IMR-90 (cell line): ENCODE measurements around the gene HEATR1. TPM values are rescaled to one million over a fixed set of nuclear protein-coding genes. Genes with fewer than 3 reads are reported as not detected.

ENCODE experiments used
- ATAC-seq: fragments of 200-7000 bp; cut with Tn5 transposase; 2 replicates; pipeline ENCODE4 v1.9.1; 2020; ENCODE audit warnings: low read depth, mild to moderate bottlenecking, moderate library complexity
- BruUV-seq: library from RNA; stranded (reverse); fragments of 400-500 nt; replicated peaks from 2 replicates; lab custom pipeline; 2021; lab: Mats Ljungman, UMichigan
- CTCF ChIA-PET: fragments of 300-600 bp; formaldehyde crosslinking; extraction: SDS; loops from one replicate; lab custom pipeline; 2021; ENCODE audit warnings: antibody characterized with exemption; lab: Yijun Ruan, JAX
- POLR2A ChIA-PET: fragments of 300-600 bp; sonication (Branson Sonifier 250); formaldehyde crosslinking; loops from one replicate; lab custom pipeline; 2022; ENCODE audit warnings: antibody characterized with exemption; ENCODE audit not compliant: unreplicated experiment; lab: Charles Lee
- DNase-seq: peaks from one replicate; pipeline ENCODE4 v3.0.0; 2013
- H2AFZ ChIP-seq: replicated peaks from 2 replicates; pipeline ENCODE3; 2013; ENCODE audit warnings: low read length, mild to moderate bottlenecking; ENCODE audit not compliant: poor library complexity
- H2AK5ac ChIP-seq: 2 replicates; pipeline ENCODE4 v1.6.1; 2013; ENCODE audit warnings: low read depth, low read length, inconsistent platforms
- H2AK9ac ChIP-seq: replicated peaks from 2 replicates; pipeline ENCODE3; 2013; ENCODE audit warnings: mild to moderate bottlenecking, low read depth, low read length, moderate library complexity; ENCODE audit not compliant: poor library complexity
- H2BK120ac ChIP-seq: 2 replicates; pipeline ENCODE4 v1.6.1; 2013; ENCODE audit warnings: low read depth, low read length, inconsistent platforms
- H2BK15ac ChIP-seq: 3 replicates; pipeline ENCODE4 v1.6.1; 2013; ENCODE audit warnings: low read depth, low read length, inconsistent platforms
- H2BK20ac ChIP-seq: 2 replicates; pipeline ENCODE4 v1.6.1; 2013; ENCODE audit warnings: low read depth, mild to moderate bottlenecking, inconsistent platforms, low read length, moderate library complexity
- H2BK5ac ChIP-seq: 2 replicates; pipeline ENCODE4 v1.6.1; 2013; ENCODE audit warnings: mild to moderate bottlenecking, low read depth, low read length, inconsistent platforms; ENCODE audit not compliant: poor library complexity, severe bottlenecking
- H3K14ac ChIP-seq: replicated peaks from 2 replicates; pipeline ENCODE4 v1.6.1; 2013; ENCODE audit warnings: low read depth, low read length, inconsistent platforms
- H3K18ac ChIP-seq: 2 replicates; pipeline ENCODE4 v1.6.1; 2013; ENCODE audit warnings: low read depth, low read length, control low read depth
- H3K23ac ChIP-seq: 2 replicates; pipeline ENCODE4 v1.6.1; 2013; ENCODE audit warnings: low read depth, low read length, inconsistent platforms
- H3K27ac ChIP-seq: 2 replicates; pipeline ENCODE4 v1.5.1; 2013; ENCODE audit warnings: mild to moderate bottlenecking, control low read depth, low read length; ENCODE audit not compliant: insufficient read depth
- H3K27me3 ChIP-seq: 2 replicates; pipeline ENCODE4 v1.6.1; 2013; ENCODE audit warnings: low read length; ENCODE audit not compliant: control insufficient read depth, insufficient read depth
- H3K36me3 ChIP-seq: 2 replicates; pipeline ENCODE4 v1.6.1; 2013; ENCODE audit warnings: low read length, mixed read lengths; ENCODE audit not compliant: control insufficient read depth, insufficient read depth
- H3K4ac ChIP-seq: 2 replicates; pipeline ENCODE4 v1.6.1; 2013; ENCODE audit warnings: low read depth, low read length, inconsistent platforms
- H3K4me1 ChIP-seq: 2 replicates; pipeline ENCODE4 v1.6.1; 2013; ENCODE audit warnings: low read length, mixed read lengths; ENCODE audit not compliant: control insufficient read depth, insufficient read depth
- H3K4me2 ChIP-seq: 2 replicates; pipeline ENCODE4 v1.6.1; 2013; ENCODE audit warnings: low read depth, mild to moderate bottlenecking, control low read depth, low read length, moderate library complexity
- H3K4me3 ChIP-seq: 2 replicates; pipeline ENCODE4 v1.5.1; 2013; ENCODE audit warnings: low read depth, mild to moderate bottlenecking, control low read depth, low read length, moderate library complexity; ENCODE audit not compliant: insufficient read depth
- H3K56ac ChIP-seq: 2 replicates; pipeline ENCODE4 v1.6.1; 2013; ENCODE audit warnings: low read length, inconsistent platforms; ENCODE audit not compliant: insufficient read depth; ENCODE audit errors: extremely low read depth
- H3K79me1 ChIP-seq, 2 experiments: 2 replicates each; pipeline ENCODE4 v1.6.1; 2013; ENCODE audit warnings: low read length in 2 of 2, inconsistent platforms in 1 of 2, low read depth in 1 of 2
- H3K9ac ChIP-seq: 2 replicates; pipeline ENCODE4 v1.6.1; 2013; ENCODE audit warnings: low read depth, low read length, control low read depth
- H3K9me1 ChIP-seq: 2 replicates; pipeline ENCODE4 v1.6.1; 2013; ENCODE audit warnings: low read length, inconsistent platforms; ENCODE audit not compliant: insufficient read depth
- H3K9me3 ChIP-seq: 2 replicates; pipeline ENCODE4 v1.6.1; 2013; ENCODE audit warnings: low read length; ENCODE audit not compliant: control insufficient read depth, insufficient read depth
- H4K20me1 ChIP-seq: 2 replicates; pipeline ENCODE4 v1.6.1; 2013; ENCODE audit warnings: low read length, inconsistent platforms; ENCODE audit not compliant: insufficient read depth
- H4K5ac ChIP-seq: 2 replicates; pipeline ENCODE4 v1.6.1; 2013; ENCODE audit warnings: mild to moderate bottlenecking, low read depth, low read length, control low read depth
- H4K8ac ChIP-seq, 2 experiments: 2 replicates each; pipeline ENCODE4 v1.6.1; 2013; ENCODE audit warnings: low read depth in 2 of 2, low read length in 2 of 2, control low read depth in 1 of 2, inconsistent platforms in 1 of 2
- H4K91ac ChIP-seq: 2 replicates; pipeline ENCODE4 v1.6.1; 2013; ENCODE audit warnings: low read depth, low read length, inconsistent platforms; ENCODE audit not compliant: insufficient read depth
- BHLHE40 ChIP-seq: fragments of 150-350 bp; IDR thresholded peaks from 2 replicates; pipeline ENCODE4 v1.6.1; 2016; ENCODE audit warnings: mild to moderate bottlenecking, low read depth, low read length
- CEBPB ChIP-seq: IDR thresholded peaks from 2 replicates; pipeline ENCODE4 v1.6.1; 2012; ENCODE audit warnings: low read depth, low read length, improper control_type of control experiment
- CHD1 ChIP-seq: IDR thresholded peaks from 2 replicates; pipeline ENCODE4 v1.6.1; 2012; ENCODE audit warnings: low read depth, low read length, improper control_type of control experiment
- CTCF ChIP-seq: conservative IDR thresholded peaks from 2 replicates; pipeline ENCODE4 v1.5.1; 2012; ENCODE audit warnings: mild to moderate bottlenecking, low read depth, low read length, improper control_type of control experiment
- ELK1 ChIP-seq: fragments of 150-350 bp; IDR thresholded peaks from 2 replicates; pipeline ENCODE4 v1.6.1; 2016; ENCODE audit warnings: low read depth, mild to moderate bottlenecking, low read length, moderate library complexity, borderline replicate concordance
- FOS ChIP-seq: fragments of 150-350 bp; IDR thresholded peaks from 2 replicates; pipeline ENCODE4 v1.6.1; 2016; ENCODE audit warnings: low read depth, low read length
- MAFK ChIP-seq: IDR thresholded peaks from 2 replicates; pipeline ENCODE4 v1.6.1; 2012; ENCODE audit warnings: low read depth, low read length, improper control_type of control experiment
- MXI1 ChIP-seq: IDR thresholded peaks from 2 replicates; pipeline ENCODE4 v1.6.1; 2012; ENCODE audit warnings: low read depth, mild to moderate bottlenecking, low read length, moderate library complexity, borderline replicate concordance
- NFE2L2 ChIP-seq: fragments of 150-350 bp; IDR thresholded peaks from 2 replicates; pipeline ENCODE4 v1.6.1; 2016; ENCODE audit warnings: low read depth, mild to moderate bottlenecking, low read length
- POLR2A ChIP-seq: IDR thresholded peaks from 2 replicates; pipeline ENCODE4 v1.6.1; 2012; ENCODE audit warnings: mild to moderate bottlenecking, low read depth, low read length
- RAD21 ChIP-seq: IDR thresholded peaks from 2 replicates; pipeline ENCODE4 v1.6.1; 2012; ENCODE audit warnings: low read length, improper control_type of control experiment
- RCOR1 ChIP-seq: IDR thresholded peaks from 2 replicates; pipeline ENCODE4 v1.6.1; 2012; ENCODE audit warnings: mild to moderate bottlenecking, low read length, improper control_type of control experiment; ENCODE audit not compliant: insufficient replicate concordance
- RFX5 ChIP-seq: IDR thresholded peaks from 2 replicates; pipeline ENCODE4 v1.8.0; 2012; ENCODE audit warnings: low read depth, mild to moderate bottlenecking, low read length, moderate library complexity
- SMC3 ChIP-seq: fragments of 150-350 bp; IDR thresholded peaks from 2 replicates; pipeline ENCODE4 v1.6.1; 2016; ENCODE audit warnings: low read depth, mild to moderate bottlenecking, antibody characterized with exemption, low read length, moderate library complexity
- WGBS, 2 experiments: methylation state at CpG; one replicate each; pipeline versions ENCODE4 v1.1.5 to v1.1.7; 2013; ENCODE audit warnings: missing lambda C conversion rate in 2 of 2; ENCODE audit not compliant: insufficient read length in 1 of 2; ENCODE audit errors: extremely low coverage in 2 of 2; 5-methylcytosine and 5-hydroxymethylcytosine counted together
- dilution Hi-C: fragments of 300-500 bp; cut with HindIII; formaldehyde crosslinking; loops from one replicate; pipeline ENCODE4 v1.14.3; 2018; ENCODE audit warnings: low sequenced_read_pairs; ENCODE audit not compliant: unreplicated experiment
- in situ Hi-C: fragments of 300-500 bp; cut with MboI; formaldehyde crosslinking; loops from 3 replicates; pipeline ENCODE4 v1.14.3; 2019; ENCODE audit warnings: low sequenced_read_pairs, inconsistent platforms, mixed read lengths
- intact Hi-C: fragments of 100-400 bp; cut with micrococcal nuclease; formaldehyde crosslinking; loops from 2 replicates; pipeline ENCODE4 v1.10.0; 2022
- polyA plus RNA-seq, 3 experiments: library from polyadenylated mRNA; depleted of rRNA; stranded (reverse); fragments of >200 nt; gene quantifications; 2 replicates each; pipeline ENCODE4 v1.2.3, GENCODE V29; 2012; ENCODE audit warnings: low replicate concordance in 1 of 3
- total RNA-seq: library from RNA; depleted of rRNA; stranded (reverse); fragments of >200 nt; gene quantifications from 2 replicates; pipeline ENCODE4 v1.2.3, GENCODE V29; 2012

HEATR1 gene
- total and polyA plus RNA-seq, 2 of the 4 experiments (the other 2 are of a cell fraction) = 8.5 to 53.8 TPM

GRCh38 chr1:236604905-236605806 is 840 bp upstream of the HEATR1 start:
- ATAC-seq = no peak
- H3K4me3 ChIP-seq = peak overlapping the region; percentile 79
- H3K36me3 ChIP-seq = no peaks in the 10 kb centered on the region; the same call in 1 of the 2 replicates
- H3K27ac ChIP-seq = peak overlapping the region; percentile 80
- H4K8ac ChIP-seq = peak overlapping the region; percentile 80 to 97
- CTCF ChIA-PET = interaction anchor here (0.8 to 1.2 kb wide), 2 partner anchors 16 to 781 kb away, joined by 3 read pairs; no protein-coding TSS in a partner anchor
- 0 out of 2 replicates have a peak overlapping the region, but pooled peaks have one; percentile 91 for H4K91ac ChIP-seq
- dilution Hi-C loops = no loop called here
- H2BK5ac ChIP-seq = no peak overlapping the region
- no TSS peak for BruUV-seq
- H3K18ac ChIP-seq = no peak overlapping the region
- POLR2A ChIA-PET = no interaction called here
- H3K27me3 ChIP-seq = no peaks in the 10 kb centered on the region
- no peak overlapping the region for H2BK120ac ChIP-seq
- H2AK5ac ChIP-seq = no peak overlapping the region
- no peak overlapping the region for H2BK20ac ChIP-seq
- H3K9me1 ChIP-seq = no peaks in the 10 kb centered on the region
- in situ Hi-C loops = loop anchor here (25.0 kb wide), 2 partner anchors 782 to 957 kb away; no protein-coding TSS in a partner anchor
- H4K5ac ChIP-seq = peak overlapping the region; percentile 66; the same call in 1 of the 2 replicates
- 50% methylated on average over 6 of the region's 34 CpGs; no CpG with 5 or more reads in 1 of the 2 experiments for WGBS, 2 experiments
- H3K23ac ChIP-seq = peak overlapping the region; percentile 73; the same call in 1 of the 2 replicates
- intact Hi-C loops = loop anchor here (10.0 kb wide), 1 partner anchor 190 kb away; the partner anchor contains the start of gene MTR
- H3K4me1 ChIP-seq = no peaks in the 10 kb centered on the region
- no peak overlapping the region for H3K14ac ChIP-seq
- H4K20me1 ChIP-seq = no peaks in the 10 kb centered on the region
- H3K9ac ChIP-seq = peak overlapping the region; percentile 87
- DNase-seq = no peak
- no peak overlapping the region for H2BK15ac ChIP-seq
- H3K4me2 ChIP-seq = peak overlapping the region; percentile 84
- no peak overlapping the region for H2AK9ac ChIP-seq
- no peaks in the 10 kb centered on the region for H3K9me3 ChIP-seq
- H3K79me1 ChIP-seq = peaks cover 0 to 2% of the 10 kb centered on the region in 2 experiments; a peak in 1 of 4 replicates
- H3K56ac ChIP-seq = peak overlapping the region; percentile 85; the same call in 1 of the 2 replicates
- peak overlapping the region; percentile 97 for H2AFZ ChIP-seq
- no peak overlapping the region for H3K4ac ChIP-seq
- TF ChIP-seq BHLHE40 (no peak), FOS (no peak), CHD1 (no peak), CTCF (no peak), RCOR1 (no peak), CEBPB (no peak), MAFK (no peak), RFX5 (no peak), NFE2L2 (no peak), RAD21 (no peak), SMC3 (no peak), MXI1 (no peak), POLR2A (no peak), ELK1 (no peak)
